ENCODE results near the gene AMPD3. TPM values are rescaled to one million over a fixed set of nuclear protein-coding genes. Genes with fewer than 3 reads are reported as not detected.

AMPD3 gene
- total and polyA plus RNA-seq, 2 donors (not counting 1 experiment from before 2014, with no cell fraction given) = 40.1 to 85.5 TPM

DNA sequence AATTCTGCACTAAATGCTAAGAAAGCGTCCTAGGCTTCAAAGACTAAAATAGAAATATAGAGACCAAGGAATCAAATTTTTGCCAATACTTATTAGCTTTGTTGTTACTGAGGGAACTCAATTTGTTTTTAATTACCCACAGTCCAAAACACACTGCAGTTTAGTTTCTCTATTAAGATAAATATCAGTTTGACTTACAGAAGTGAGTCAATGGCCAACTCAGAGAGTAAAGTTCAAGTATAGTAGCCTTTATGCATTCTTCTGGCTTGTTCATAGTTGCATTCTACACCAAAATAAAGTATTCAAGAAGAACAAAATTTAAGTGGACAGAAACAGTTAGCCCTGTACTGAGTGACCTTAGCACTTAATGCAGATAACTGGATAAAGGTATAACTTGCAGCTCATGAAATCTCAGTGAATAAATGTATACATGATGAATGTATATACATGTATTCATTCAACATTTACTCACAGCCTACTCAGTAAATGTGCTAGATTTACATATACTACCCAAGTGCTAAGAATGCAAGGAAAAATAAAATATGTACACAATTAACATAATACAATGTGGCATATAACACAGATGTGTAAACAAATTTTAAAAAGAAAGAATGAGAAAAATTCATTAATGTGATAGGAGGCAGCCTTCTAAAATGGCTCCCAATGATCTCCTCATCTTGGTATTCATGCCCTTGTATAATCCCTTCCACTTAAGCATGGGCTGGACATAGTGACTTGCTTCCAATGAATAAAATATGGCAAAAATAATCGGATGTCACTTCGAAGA lies 95.6 kb downstream of the AMPD3 start:
- Histone ChIP-seq H2AFZ (ENCODE audit: insufficient read depth, low read depth, low read length, poor library complexity, severe bottlenecking) (no peak overlapping the region), H3K79me2 (ENCODE audit: control insufficient read depth, insufficient read depth, low read length) (no peaks in the 10 kb centered on the region), H3K27ac (ENCODE audit: low read length in 2 of 2) (no peak overlapping the region), H3K9me3 (ENCODE audit: control extremely low read depth in 1 of 3, control insufficient read depth in 2 of 3, insufficient read depth in 1 of 3, low read length in 2 of 3) (no peaks in the 10 kb centered on the region), H4K20me1 (ENCODE audit: control insufficient read depth, insufficient read depth, low read length, poor library complexity, severe bottlenecking) (no peaks in the 10 kb centered on the region), H3K4me2 (replicated peaks; ENCODE audit: low read depth, low read length, poor library complexity, severe bottlenecking) (no peak overlapping the region), H3K36me3 (replicated peaks in 1 of 2; ENCODE audit: control extremely low read depth in 1 of 2, control insufficient read depth in 1 of 2, extremely low read depth in 1 of 2, insufficient read depth in 2 of 2, low read length in 1 of 2) (no peaks in the 10 kb centered on the region), H3K27me3 (replicated peaks in 1 of 4; ENCODE audit: control extremely low read depth in 1 of 4, control insufficient read depth in 3 of 4, insufficient read depth in 4 of 4, low read length in 3 of 4) (no peaks in the 10 kb centered on the region), H3K4me1 (ENCODE audit: control insufficient read depth in 2 of 2, insufficient read depth in 2 of 2, low read length in 2 of 2) (peaks cover 7 to 9% of the 10 kb centered on the region in 2 donors), H3K9ac (ENCODE audit: low read length) (no peak overlapping the region), H3K4me3 (ENCODE audit: control extremely low read depth in 1 of 5, extremely low read depth in 1 of 5, insufficient read depth in 1 of 5, low read depth in 2 of 5, low read length in 4 of 5) (no peak overlapping the region)
- intact Hi-C loops (cut with micrococcal nuclease) = no loop called here
- 94% methylated on average over 2 of the region's 3 CpGs for WGBS (ENCODE audit: insufficient coverage)
- ChIA-PET CTCF (interaction anchor here (2.1 kb wide), 1 partner anchor 10 kb away, joined by 7 read pairs; the partner anchor contains the start of gene RNF141), POLR2A (no interaction called here)
- DNase-seq (no peak), ATAC-seq (ENCODE audit: low read depth) (no peak)
- Mint-ChIP-seq H3K27ac (no peak overlapping the region), H3K27me3 (no peaks in the 10 kb centered on the region), H3K4me1 (peaks cover 32% of the 10 kb centered on the region), H3K9me3 (ENCODE audit: insufficient read depth) (no peaks in the 10 kb centered on the region), H3K4me3 (no peak overlapping the region)
- TF ChIP-seq EZH2 (IDR thresholded peaks at IDR 0.05; ENCODE audit: borderline replicate concordance, insufficient read depth, low read depth, low read length, poor library complexity, severe bottlenecking) = no peak
- TF ChIP-seq, protein P1, sequence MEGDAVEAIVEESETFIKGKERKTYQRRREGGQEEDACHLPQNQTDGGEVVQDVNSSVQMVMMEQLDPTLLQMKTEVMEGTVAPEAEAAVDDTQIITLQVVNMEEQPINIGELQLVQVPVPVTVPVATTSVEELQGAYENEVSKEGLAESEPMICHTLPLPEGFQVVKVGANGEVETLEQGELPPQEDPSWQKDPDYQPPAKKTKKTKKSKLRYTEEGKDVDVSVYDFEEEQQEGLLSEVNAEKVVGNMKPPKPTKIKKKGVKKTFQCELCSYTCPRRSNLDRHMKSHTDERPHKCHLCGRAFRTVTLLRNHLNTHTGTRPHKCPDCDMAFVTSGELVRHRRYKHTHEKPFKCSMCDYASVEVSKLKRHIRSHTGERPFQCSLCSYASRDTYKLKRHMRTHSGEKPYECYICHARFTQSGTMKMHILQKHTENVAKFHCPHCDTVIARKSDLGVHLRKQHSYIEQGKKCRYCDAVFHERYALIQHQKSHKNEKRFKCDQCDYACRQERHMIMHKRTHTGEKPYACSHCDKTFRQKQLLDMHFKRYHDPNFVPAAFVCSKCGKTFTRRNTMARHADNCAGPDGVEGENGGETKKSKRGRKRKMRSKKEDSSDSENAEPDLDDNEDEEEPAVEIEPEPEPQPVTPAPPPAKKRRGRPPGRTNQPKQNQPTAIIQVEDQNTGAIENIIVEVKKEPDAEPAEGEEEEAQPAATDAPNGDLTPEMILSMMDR (IDR thresholded peaks at IDR 0.05) = no peak

- CTCF ChIA-PET = interaction anchor here (2.1 to 2.2 kb wide), 2 partner anchors 10 to 13 kb away, joined by 7 to 8 read pairs; partner anchors contain the start of gene RNF141
- H3K9ac ChIP-seq (ENCODE audit: low read length) = no peak overlapping the region
- H3K27ac Mint-ChIP-seq = no peak overlapping the region
- POLR2A ChIA-PET = no interaction called here
- no peak for DNase-seq
- no peak overlapping the region for H3K4me3 Mint-ChIP-seq
- no peaks in the 10 kb centered on the region for H3K27me3 Mint-ChIP-seq
- no peak for ATAC-seq (ENCODE audit: low read depth)
- 100% methylated on average over 2 of the region's 4 CpGs for WGBS (ENCODE audit: insufficient coverage)
- no peak overlapping the region for H3K4me2 ChIP-seq (replicated peaks; ENCODE audit: low read depth, low read length, poor library complexity, severe bottlenecking)
- intact Hi-C loops (cut with micrococcal nuclease) = no loop called here
- no peaks in the 10 kb centered on the region for H3K36me3 ChIP-seq (replicated peaks in 1 of 2; ENCODE audit: control extremely low read depth in 1 of 2, control insufficient read depth in 1 of 2, extremely low read depth in 1 of 2, insufficient read depth in 2 of 2, low read length in 1 of 2)
- H3K79me2 ChIP-seq (ENCODE audit: control insufficient read depth, insufficient read depth, low read length) = no peaks in the 10 kb centered on the region
- H4K20me1 ChIP-seq (ENCODE audit: control insufficient read depth, insufficient read depth, low read length, poor library complexity, severe bottlenecking) = no peaks in the 10 kb centered on the region
- H3K27ac ChIP-seq (ENCODE audit: low read length in 2 of 2) = no peak overlapping the region
- no peak overlapping the region for H3K4me3 ChIP-seq (ENCODE audit: control extremely low read depth in 1 of 5, extremely low read depth in 1 of 5, insufficient read depth in 1 of 5, low read depth in 2 of 5, low read length in 4 of 5)
- peaks cover 2 to 5% of the 10 kb centered on the region in 2 donors for H3K4me1 ChIP-seq (ENCODE audit: control insufficient read depth in 2 of 2, insufficient read depth in 2 of 2, low read length in 2 of 2)
- no peaks in the 10 kb centered on the region for H3K9me3 ChIP-seq (ENCODE audit: control extremely low read depth in 1 of 3, control insufficient read depth in 2 of 3, insufficient read depth in 1 of 3, low read length in 2 of 3)
- H3K9me3 Mint-ChIP-seq (ENCODE audit: insufficient read depth) = no peaks in the 10 kb centered on the region
- no peak overlapping the region for H2AFZ ChIP-seq (ENCODE audit: insufficient read depth, low read depth, low read length, poor library complexity, severe bottlenecking)
- no peaks in the 10 kb centered on the region for H3K27me3 ChIP-seq (replicated peaks in 1 of 4; ENCODE audit: control extremely low read depth in 1 of 4, control insufficient read depth in 3 of 4, insufficient read depth in 4 of 4, low read length in 3 of 4)
- TF ChIP-seq, protein P1 (IDR thresholded peaks at IDR 0.05) = no peak
- no peak for TF ChIP-seq EZH2 (IDR thresholded peaks at IDR 0.05; ENCODE audit: borderline replicate concordance, insufficient read depth, low read depth, low read length, poor library complexity, severe bottlenecking)
- H3K4me1 Mint-ChIP-seq = peaks cover 32% of the 10 kb centered on the region
These were observed 96.2 kb downstream of the AMPD3 start for GRCh38 chr11:10551290-10551592.
